ENCODE data around the gene COLGALT1. TPM values are rescaled to one million over a fixed set of nuclear protein-coding genes. Genes with fewer than 3 reads are reported as not detected.

The COLGALT1 gene
- total RNA-seq, 2 donors from 2014 or later: 51.4 to 90.9 TPM

- no peak overlapping the region for H3K4me3 ChIP-seq
- intact Hi-C loops (cut with DNase I): no loop called here
- no peak for DNase-seq
- no peak overlapping the region for H3K9ac ChIP-seq (ENCODE audit: low read depth in 2 of 2, low read length in 2 of 2)
- no peak for TF ChIP-seq CTCF (IDR thresholded peaks at IDR 0.05)
- H3K4me1 ChIP-seq: peaks cover 8% of the 10 kb centered on the region
- H3K27me3 ChIP-seq: no peaks in the 10 kb centered on the region
- no peaks in the 10 kb centered on the region for H3K9me3 ChIP-seq
- no peaks in the 10 kb centered on the region for H3K36me3 ChIP-seq
- H3K27ac ChIP-seq: no peak overlapping the region
Measured at GRCh38 chr19:17541184-17541759, 14.2 kb upstream of the COLGALT1 start.

DNA sequence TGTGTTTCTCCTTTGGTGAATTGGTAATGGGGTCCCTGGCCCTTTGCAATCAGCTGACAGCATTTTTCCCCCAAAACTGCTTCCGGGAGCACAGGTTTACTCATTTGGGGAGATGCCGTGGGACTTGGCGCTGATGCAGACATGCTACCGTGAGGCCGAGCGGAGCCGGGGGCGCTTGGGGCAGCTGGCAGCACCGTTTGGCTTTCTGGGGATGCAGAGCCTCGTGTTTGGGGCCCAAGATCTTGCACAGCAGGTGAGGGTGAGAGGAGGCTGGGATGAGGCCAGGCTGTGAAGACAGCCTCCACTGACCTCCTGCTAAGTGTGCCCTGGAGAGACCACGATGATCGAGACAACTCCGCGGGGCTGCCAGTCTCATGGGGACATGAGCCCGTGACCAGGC lies 13.4 kb upstream of the COLGALT1 start:
- intact Hi-C loops (cut with DNase I): no loop called here

GRCh38 chr19:17542793-17543582 lies 12.5 kb upstream of the COLGALT1 start:
- DNase-seq: no peak
- Histone ChIP-seq H3K9ac (ENCODE audit: low read depth in 2 of 2, low read length in 2 of 2) (no peak overlapping the region), H3K4me1 (peaks cover 8% of the 10 kb centered on the region), H3K4me3 (no peak overlapping the region), H3K27me3 (no peaks in the 10 kb centered on the region), H3K27ac (no peak overlapping the region), H3K9me3 (no peaks in the 10 kb centered on the region), H3K36me3 (no peaks in the 10 kb centered on the region)
- intact Hi-C loops (cut with DNase I): no loop called here
- TF ChIP-seq CTCF (IDR thresholded peaks at IDR 0.05): no peak

More for the DNA sequence above, 13.4 kb upstream of the COLGALT1 start:
- Histone ChIP-seq H3K4me3 (no peak overlapping the region), H3K9ac (ENCODE audit: low read depth in 2 of 2, low read length in 2 of 2) (no peak overlapping the region), H3K27me3 (no peaks in the 10 kb centered on the region), H3K9me3 (no peaks in the 10 kb centered on the region), H3K27ac (no peak overlapping the region), H3K4me1 (peaks cover 8% of the 10 kb centered on the region), H3K36me3 (no peaks in the 10 kb centered on the region)
- TF ChIP-seq CTCF (IDR thresholded peaks at IDR 0.05): no peak
- no peak for DNase-seq

DNA sequence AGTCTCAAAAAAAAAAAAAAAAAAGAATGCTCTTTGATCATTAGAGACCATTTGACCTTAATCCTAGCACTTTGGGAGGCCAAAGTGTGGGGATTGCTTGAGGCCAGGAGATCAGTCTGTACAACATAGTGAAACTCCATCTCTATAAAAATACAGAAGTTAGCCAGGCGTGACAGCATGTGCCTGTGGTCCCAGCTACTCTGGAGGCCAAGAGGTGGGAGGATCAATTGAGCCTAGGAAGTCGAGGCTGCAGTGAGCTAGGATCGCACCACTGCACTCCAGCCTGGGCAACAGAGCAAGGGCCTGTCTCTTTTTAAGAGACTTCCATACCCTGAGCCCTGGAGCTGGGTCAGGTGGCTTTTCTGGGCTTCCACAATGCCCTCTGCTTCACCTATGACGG lies 11.5 kb upstream of the COLGALT1 start:
- intact Hi-C loops (cut with DNase I): no loop called here
- no peaks in the 10 kb centered on the region for H3K9me3 ChIP-seq
- H3K4me3 ChIP-seq: no peak overlapping the region
- H3K9ac ChIP-seq (ENCODE audit: low read depth in 2 of 2, low read length in 2 of 2): no peak overlapping the region
- H3K36me3 ChIP-seq: no peaks in the 10 kb centered on the region
- no peak overlapping the region for H3K27ac ChIP-seq
- H3K27me3 ChIP-seq: no peaks in the 10 kb centered on the region
- peaks cover 4% of the 10 kb centered on the region for H3K4me1 ChIP-seq
- TF ChIP-seq CTCF (IDR thresholded peaks at IDR 0.05): no peak
- no peak for DNase-seq

DNA sequence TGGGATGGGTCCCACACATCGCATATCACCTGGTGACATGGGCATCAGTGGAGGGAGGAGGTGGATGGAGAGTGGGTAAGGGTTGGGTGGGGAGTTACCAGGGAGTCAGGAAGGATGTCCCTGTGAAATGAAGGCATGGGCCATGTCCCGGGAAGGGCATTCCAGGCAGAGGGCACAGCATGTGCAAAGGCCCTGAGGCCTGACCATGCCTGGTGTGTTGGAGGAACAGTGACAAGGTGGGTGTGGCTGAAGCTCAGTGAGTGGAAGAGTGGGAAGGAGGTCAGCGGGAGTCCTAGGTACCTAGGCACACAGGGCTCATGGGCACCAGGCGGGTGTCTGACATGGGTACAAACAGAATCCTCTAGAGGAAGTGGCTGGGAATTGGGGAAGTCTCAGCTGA lies 11.0 kb upstream of the COLGALT1 start:
- intact Hi-C loops (cut with DNase I): no loop called here
- no peak for TF ChIP-seq CTCF (IDR thresholded peaks at IDR 0.05)
- Histone ChIP-seq H3K4me3 (no peak overlapping the region), H3K36me3 (no peaks in the 10 kb centered on the region), H3K27ac (no peak overlapping the region), H3K9me3 (no peaks in the 10 kb centered on the region), H3K4me1 (peaks cover under 1% of the 10 kb centered on the region), H3K27me3 (no peaks in the 10 kb centered on the region), H3K9ac (ENCODE audit: low read depth in 2 of 2, low read length in 2 of 2) (no peak overlapping the region)
- no peak for DNase-seq

Measured in colonic mucosa (tissue), 4 donors.